Cortex of kidney (tissue), 1 donor: ENCODE results near the gene SLC16A3.

Experiments used
- DNase-seq: peaks from one replicate; lab custom pipeline; 2025; lab: John Stamatoyannopoulos, UW

The SLC16A3 gene

DNA sequence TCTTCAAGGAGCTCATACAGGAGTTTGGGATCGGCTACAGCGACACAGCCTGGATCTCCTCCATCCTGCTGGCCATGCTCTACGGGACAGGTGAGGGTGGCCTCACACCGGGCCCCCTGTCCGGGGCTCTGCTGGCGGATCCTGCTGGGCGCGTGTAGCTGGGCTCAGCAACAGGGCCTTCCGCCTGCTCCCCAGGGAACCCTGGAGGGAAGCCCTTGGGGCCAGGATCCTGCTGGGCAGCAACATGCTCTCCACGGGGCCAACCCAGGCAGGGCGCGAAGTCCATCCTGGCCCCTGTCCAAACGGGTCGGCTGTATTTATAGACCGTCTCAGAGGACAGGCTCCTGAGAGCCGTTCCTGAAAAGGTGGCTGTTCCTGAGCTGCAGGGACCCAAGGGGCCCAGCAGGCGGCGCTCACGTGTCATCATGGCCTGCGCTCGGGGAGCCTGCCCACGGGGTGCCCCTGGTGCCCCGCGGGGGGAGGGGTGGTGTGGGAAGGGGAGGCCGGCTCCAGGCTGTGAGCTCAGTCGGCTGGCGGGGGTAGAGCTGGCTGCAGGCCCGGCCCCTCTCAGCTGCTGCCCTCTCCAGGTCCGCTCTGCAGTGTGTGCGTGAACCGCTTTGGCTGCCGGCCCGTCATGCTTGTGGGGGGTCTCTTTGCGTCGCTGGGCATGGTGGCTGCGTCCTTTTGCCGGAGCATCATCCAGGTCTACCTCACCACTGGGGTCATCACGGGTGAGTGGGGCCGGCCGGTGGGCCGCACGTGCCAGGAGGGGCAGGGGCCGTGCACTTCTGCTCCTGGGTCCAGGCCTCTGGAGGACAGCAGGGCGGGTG lies 7.5 kb downstream of the SLC16A3 start:
- no peak for DNase-seq

DNA sequence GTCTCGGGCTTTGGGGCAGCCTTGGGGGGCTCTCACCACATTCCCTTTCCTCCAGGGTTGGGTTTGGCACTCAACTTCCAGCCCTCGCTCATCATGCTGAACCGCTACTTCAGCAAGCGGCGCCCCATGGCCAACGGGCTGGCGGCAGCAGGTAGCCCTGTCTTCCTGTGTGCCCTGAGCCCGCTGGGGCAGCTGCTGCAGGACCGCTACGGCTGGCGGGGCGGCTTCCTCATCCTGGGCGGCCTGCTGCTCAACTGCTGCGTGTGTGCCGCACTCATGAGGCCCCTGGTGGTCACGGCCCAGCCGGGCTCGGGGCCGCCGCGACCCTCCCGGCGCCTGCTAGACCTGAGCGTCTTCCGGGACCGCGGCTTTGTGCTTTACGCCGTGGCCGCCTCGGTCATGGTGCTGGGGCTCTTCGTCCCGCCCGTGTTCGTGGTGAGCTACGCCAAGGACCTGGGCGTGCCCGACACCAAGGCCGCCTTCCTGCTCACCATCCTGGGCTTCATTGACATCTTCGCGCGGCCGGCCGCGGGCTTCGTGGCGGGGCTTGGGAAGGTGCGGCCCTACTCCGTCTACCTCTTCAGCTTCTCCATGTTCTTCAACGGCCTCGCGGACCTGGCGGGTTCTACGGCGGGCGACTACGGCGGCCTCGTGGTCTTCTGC lies 8.4 kb downstream of the SLC16A3 start:
- no peak for DNase-seq

DNA sequence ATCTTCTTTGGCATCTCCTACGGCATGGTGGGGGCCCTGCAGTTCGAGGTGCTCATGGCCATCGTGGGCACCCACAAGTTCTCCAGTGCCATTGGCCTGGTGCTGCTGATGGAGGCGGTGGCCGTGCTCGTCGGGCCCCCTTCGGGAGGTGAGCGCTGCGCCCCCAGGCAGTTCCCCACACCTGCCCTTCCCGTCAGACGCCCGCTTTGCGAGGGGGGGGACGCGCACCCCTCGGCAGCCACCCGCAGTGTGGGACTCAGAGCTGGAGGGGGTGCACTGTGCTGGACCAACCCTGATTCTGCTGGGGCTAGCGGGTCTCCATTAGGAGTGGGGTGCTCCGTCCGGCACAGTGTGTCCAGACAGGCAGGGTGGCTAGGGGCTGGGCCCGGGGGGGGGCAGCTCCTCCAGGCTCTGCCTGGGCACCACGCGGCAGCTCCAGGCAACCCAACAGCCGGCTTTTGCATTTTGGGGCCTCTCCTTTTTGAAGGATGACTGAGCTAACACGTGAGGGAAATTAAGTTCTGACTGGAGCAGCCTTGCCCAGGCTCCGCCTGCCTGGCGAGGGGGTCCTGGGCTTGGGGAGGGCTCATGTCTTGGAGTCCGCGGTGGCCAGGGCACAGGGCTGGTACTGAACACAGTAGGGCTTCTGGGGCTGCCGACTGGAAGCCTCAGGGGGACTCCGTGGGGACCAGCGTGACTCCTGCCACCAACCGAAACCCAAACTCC lies 9.1 kb downstream of the SLC16A3 start:
- DNase-seq = no peak

DNA sequence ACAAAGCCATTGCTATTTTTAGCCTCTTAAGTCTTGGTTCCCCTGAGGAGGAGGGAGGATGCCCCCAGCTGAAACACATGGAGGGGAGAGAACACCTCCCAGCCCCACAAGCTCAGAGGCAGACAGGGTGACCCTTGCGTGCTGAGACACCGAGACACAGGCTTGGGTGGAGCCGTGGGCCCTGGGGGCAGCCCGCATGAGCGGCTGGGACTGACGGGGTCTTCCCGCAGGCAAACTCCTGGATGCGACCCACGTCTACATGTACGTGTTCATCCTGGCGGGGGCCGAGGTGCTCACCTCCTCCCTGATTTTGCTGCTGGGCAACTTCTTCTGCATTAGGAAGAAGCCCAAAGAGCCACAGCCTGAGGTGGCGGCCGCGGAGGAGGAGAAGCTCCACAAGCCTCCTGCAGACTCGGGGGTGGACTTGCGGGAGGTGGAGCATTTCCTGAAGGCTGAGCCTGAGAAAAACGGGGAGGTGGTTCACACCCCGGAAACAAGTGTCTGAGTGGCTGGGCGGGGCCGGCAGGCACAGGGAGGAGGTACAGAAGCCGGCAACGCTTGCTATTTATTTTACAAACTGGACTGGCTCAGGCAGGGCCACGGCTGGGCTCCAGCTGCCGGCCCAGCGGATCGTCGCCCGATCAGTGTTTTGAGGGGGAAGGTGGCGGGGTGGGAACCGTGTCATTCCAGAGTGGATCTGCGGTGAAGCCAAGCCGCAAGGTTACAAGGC lies 9.8 kb downstream of the SLC16A3 start:
- DNase-seq = no peak

DNA sequence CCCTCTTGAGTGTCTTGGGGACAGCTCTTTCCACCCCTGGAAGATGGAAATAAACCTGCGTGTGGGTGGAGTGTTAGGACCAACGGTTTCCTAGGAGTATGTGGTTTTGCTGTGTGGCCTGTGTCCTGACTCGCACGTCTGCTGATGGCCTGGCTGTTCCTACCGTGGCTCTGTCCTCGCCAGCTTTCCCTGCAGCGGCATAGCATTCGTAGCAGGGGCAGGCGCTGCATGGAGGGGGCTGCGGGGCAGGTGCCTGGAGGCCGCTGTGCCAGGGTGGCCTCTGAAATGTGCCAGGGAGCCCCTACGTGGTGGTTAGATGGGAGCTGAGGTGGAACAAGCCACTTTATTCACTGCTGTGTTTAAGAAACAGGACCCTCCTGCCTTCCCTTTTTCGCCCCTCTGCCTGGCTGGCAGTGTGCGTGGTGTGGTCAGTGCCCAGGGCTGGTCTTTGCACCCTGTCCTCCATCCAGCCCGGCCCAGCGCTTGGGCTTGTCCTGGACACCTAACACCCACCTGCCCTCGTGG lies 10.6 kb downstream of the SLC16A3 start:
- no peak for DNase-seq

DNA sequence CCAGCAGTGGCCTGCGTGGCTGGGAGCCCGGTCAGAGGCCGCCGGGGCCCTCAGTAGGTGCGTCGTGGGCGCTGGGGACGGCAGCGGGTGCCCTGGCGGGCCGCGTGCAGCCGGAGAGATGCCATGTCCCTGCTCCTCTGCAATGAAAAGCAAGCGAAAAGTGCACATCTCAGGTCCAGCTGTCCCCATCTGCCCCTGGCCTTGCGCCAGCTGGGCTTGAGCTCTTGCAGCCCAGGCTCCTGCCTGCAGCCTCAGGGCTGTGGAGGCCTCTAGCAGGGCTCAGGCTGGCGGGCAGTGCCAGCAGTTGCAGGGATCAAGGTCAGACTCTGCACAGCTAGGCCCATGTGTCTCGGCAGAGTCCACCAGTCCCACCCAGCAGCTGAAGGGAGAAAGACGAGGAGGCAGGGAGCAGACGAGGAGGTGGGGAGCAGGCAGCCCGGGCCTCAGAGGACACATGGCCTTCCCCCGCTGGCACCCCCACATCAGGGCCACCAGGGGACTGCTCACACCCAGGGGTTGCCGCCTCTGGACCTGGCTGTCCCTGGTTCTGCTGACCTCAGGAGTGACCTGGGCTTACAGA lies 11.2 kb downstream of the SLC16A3 start:
- DNase-seq = no peak

DNA sequence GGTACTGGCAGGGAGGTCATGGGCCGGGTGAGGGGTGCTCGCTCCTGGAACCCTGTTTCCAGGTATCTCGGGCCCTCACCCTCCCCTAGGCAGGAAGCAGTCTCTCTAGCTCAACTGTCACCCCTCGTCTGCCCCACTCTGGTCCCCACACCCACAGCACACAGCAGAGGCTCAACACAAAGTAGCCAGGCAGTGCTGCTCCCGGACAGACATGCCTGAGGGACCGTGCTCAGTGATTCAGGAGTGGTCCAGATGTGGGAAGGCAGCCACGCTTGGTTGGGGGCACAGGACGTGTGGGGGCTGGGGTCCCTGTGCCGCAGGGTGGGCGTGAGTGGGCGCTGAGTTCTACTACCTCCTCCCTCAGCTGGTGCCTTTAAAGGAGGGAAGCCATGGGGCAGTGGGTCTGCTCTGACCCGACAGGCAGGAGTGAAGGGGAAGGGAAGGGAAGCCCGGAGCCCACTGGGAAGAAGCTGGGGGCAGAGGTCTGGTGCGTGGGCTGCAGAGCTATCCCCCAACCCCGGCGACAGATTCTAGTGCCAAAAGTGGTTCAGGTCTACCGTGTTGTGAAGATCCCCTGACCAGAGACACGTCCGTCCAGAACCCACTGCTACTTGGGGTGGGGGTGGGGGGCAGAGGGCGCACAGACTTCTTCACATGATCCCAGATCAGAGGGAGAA lies 11.8 kb downstream of the SLC16A3 start:
- DNase-seq = no peak

DNA sequence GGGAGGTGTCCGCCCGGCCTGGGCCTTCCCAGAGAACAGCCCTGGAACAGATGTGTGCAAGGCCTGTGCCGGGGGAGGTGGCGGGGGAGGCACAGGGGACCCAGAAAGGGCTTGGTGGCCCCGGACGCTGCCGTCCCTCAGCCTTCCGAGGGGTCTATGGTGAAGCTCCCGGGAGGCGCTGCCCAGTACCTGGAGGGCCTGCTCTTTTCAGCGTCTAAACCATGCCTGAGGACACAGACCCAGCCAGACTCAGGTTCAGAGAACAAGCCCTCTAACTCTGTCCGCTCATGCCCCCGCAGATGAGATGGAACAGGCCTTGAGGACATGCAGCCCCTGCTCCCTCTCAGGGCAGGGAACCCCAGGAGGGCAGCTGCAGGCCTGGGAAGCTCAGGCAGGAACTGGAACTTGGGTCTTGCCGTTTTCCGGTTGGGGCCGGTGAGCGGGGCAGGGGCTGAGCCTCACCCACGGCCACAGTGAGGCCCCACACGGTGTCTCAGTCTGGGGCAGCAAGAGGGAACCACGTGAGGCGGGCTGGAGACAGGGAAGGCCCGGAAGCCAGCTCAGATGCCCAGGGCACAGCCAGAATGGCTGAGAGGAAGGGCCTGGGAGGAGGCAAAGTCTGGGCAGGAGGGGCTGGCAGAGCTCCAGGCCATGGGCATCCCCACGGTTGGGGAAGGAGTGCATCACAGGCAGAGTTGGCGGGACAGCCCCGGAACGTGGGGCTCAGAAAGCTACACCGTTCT lies 12.5 kb downstream of the SLC16A3 start:
- DNase-seq = no peak

DNA sequence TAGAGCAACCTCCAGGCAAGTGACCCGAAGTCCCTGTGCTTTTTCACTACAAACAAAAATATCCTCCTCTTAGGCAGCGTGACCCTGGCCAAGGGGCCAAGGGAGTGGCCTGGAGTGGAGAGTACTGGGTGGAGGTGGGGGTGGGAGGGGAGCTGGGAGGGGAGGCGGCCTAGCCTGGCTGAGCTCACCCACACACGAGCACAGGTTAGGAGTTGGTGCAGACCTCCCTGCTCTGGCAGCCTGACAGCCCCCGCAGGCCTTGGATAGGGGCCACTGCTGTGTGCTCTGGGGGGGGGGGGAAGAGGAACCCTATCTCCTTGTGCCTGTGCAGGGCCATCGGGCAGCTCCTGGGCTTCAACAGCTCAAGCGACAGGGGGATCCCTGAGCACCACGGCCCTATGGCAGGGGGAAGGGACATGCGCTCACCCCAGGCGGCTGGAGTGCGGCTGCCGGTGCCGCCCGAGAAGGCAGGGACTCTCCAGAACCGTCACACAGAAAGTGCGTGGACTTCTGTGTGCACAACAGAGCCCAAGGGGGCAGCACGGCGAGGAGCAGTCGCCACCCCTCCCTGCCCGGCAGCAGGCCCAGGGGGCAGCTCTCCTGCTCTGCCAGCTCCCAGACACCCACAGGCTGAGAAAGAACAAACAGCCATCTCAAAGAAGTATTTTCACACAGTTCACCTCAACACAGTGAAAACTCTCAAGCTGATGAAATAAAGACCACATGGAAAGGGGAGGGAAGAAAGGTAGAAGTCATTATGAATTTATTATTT lies 13.3 kb downstream of the SLC16A3 start:
- no peak for DNase-seq

DNA sequence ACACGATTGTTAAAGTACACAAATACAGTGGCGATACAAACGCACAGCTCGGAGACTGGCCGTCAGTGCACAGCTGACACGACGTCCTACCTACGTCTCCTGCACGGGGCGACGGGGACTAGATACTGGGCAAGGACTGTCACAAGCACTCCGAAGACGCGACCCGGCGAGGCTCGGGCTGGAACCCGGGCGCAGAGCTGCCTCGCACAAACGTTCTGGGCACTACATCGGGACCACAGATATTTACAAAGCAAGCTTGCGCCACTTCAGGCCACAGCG lies 13.8 kb downstream of the SLC16A3 start:
- DNase-seq = no peak

DNA sequence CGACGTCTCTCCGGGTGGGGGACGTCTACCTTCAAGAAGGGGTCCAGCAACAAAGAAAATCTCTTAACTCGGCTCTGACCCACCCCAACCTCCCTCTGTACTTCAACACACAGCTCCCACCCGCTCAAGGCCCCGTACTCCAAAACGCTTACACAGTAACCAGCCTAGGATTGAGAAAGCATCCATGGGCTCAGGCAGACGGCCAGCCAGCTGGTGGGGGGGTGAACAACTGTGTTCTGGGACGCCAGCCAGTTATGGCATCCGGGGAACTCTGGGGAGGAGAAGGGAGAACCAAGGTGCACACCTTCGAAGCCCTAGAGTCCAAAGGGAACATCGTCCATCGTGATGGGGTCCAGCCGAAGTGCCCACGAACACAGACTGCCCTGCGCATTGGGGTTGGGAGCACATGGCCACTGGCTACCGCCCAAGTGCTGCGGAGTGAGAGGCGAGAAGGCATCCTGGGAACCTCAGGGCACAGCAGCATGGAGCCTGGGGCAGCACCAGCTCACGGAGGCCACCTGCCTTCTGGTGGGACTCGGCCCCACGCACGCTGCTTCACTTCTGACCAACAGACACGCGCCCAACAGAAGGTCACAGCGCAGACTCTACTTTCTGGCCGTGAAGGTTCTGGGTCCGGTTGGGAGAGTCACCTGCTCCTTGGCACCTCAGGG lies 14.3 kb downstream of the SLC16A3 start:
- DNase-seq = no peak

DNA sequence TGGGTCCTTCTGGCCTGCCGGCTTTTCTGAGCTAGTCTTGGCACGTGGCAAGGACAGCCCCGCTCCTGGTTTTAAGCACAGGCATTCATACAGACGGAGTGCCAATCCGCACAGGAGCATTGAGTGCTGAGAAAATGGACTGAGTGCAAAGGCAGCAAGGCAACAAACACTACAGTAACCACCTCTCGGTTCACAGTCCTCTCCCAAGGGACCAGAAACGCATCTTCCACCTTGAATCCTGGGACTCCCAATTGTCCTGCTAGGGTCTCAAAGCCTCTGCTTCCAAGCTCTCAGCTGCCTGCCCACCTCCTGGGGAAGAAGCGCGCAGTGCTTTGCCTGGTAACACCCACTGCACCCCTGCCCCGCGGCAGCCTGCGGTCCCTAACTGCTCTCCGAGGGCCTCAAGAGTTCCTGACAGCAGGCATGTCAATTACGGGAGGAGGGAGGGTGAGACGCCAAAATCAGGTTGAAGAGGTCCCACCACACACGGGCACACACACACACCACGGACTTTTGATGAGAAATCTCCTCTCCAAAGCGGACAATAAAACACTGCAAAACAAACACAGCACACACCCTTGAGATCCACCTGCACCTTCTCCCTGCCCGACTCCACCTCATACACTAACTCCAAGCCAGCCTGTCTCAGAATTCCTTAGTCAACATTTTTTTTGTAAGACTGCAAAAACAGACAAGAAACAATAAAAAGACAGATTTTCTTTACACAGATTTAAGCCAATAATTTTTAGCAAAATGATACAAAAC lies 15.0 kb downstream of the SLC16A3 start:
- DNase-seq = no peak

DNA sequence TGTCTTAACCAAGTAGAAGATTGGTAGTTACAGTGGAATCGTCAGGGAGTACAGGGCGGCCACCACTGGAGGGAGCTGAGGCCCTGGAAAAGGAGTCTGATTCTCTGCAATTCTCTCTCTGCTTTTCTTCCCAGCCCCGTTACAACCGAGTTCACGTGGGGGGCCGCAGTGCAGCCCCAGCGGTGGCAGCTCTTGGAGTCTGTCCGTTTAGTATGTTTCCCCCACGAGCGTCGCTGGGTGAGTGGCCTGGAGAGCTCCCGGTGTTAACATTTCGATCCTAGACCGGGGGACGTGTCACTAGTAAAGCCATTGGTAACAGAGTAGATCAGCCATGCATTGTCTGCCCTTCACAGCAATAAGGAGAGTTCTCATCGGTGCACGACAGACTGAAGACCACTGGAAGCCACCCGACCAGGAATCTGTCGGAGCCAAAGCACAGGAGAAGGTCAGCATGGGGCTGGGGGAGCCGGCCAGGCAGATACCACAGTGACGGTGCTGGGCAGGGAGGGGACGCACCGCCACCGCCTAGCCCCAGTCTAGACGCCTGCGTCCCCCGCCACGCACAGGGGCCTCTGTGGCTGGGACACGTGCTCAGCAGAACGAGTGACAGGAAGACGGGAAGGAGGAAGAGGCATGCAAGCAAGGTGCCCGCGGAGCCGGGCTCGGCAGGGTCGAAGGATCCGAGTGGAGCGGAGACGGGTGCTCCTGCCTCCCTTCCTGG lies 15.7 kb downstream of the SLC16A3 start:
- DNase-seq = no peak

DNA sequence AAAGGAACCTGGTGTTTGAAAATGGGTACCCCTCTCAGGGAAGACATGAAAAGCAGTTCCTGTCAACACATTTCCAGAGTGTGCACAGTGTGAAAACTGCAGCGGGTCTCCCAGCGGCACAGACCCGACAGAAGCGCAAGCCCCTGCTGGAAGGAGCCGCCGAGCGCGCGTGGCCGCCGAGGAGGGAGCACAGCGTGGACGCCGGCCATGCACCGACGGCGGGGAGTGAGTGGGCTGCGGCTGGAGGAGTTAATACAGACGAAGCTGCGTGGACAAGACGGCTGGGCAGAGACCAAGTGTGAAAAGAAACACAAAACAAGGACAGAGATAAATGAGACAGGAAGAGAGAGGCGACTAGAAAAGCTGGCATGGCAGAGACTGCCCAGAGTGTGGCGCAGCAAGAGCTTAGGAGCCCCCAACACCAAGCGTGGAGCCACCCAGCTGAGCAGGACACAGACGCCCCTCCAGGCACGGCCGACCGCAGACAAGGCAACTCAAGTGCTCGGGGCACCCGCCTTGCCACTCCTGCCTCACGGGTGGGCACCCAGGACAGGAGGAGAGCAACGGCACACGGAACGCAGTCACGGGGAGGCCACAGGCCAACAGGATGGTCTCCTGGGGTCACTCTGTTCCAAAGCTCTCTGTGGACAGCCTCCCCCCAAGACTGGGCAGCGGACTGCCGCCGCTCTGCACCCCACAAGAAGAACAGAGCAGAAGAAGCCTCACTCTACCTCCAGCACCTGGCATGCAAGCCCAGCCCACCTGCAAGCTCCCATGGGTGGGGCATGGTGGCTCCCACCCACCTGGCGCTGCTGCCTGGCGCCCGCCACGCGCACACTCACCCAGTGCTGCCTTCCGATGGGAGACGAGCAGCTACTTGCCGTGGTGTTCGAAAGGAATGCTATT lies 16.5 kb downstream of the SLC16A3 start:
- no peak for DNase-seq

DNA sequence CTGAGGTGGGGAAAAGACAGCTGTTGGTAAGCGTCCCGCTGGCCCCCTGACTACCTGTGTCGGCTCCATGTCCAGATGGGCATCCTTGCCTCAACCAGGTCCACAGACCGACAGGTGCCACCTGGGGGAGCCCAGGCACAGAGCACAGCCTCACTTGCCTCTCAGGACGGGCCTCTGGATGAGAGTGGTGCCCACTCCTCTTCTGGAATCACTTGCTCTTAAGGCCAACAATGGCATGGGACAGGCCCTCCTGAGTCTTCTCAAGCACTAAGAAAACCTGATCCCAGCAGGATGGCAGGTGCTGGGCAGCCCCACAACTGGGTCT lies 17.2 kb downstream of the SLC16A3 start:
- DNase-seq = no peak

DNA sequence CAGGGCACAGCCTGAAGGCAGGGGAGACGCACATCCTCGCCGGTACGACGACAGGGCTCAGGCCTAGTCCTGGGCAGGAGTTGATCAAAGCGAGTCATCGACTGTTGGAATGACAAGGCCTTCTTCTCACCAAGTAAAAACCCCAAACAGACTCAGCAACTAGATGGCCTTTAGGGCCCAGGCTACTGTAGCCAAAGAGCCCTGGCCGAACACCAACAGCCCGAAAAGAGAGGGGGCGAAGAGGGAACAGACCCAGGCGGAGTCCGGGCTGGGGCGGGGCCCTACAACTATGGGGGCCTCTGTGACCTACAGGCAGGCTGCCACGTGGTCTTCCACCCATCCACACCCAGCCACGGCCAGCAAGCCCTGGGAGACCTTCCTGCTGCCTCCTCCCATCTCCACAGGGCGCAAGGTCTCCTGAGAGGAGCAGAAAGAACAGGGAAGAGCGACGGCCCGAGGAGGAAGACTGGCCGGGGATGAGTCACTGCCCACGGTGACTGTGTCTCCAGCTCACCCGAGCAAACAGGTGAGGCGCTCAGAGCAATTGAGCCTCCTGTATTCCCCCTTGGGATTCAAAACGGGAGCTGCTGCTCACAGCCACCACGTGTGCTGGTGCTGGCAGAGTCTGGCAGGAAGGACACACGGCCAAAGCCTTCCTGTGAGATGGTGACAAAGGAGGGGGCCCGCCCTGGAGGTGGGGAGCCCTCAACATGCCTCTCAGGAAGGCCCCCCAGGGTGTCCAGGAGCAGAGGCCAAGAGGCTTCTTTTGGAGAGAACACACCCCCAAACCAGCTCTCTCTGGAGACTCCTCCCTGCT lies 17.7 kb downstream of the SLC16A3 start:
- no peak for DNase-seq
